ENCODE measurements around the gene ANKRD39.
A peak's percentile ranks its signal among the peaks of the same experiment; 100 is the strongest.
"Not testable (repeated sequence)": the region's sequence is repeated elsewhere in the genome, so short reads cannot be mapped to it uniquely, and the experiment has no call there.

The ANKRD39 gene

DNA sequence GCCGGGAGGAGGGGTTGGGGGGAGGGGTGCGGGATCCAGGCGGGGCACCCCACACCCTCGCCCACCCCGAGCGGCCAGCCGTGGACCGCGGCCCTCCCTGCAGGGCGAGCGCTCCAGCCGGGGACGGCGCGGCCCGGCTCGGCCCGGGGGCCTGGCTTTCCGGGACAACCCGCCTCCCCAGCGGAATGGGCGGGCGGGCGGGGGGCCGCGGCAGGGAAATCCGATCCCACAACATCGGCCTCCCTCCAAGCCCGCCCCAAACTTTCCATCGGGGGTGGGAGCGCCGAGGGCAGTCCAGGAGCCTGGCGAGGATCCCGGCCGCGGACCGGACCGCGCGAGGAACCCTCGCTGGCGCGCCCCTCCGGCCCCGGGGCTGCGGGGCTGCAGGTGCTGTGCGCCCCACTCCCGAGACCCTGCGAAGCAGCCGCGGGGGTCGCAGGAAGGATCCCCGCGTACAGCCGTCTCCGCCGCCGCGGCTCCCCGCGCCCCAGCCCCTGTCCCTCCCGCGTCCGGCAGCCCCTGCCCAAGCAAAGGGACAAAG, 11.5 kb upstream of the ANKRD39 start:
- Mint-ChIP-seq H3K9me3 (ENCODE audit: low read depth) (no peaks in the 10 kb centered on the region), H3K27ac (no peak overlapping the region), H3K4me3 (no peak overlapping the region), H3K4me1 (ENCODE audit: low read depth) (peaks cover 39% of the 10 kb centered on the region), H3K36me3 (no peaks in the 10 kb centered on the region), H3K27me3 (no peaks in the 10 kb centered on the region)

DNA sequence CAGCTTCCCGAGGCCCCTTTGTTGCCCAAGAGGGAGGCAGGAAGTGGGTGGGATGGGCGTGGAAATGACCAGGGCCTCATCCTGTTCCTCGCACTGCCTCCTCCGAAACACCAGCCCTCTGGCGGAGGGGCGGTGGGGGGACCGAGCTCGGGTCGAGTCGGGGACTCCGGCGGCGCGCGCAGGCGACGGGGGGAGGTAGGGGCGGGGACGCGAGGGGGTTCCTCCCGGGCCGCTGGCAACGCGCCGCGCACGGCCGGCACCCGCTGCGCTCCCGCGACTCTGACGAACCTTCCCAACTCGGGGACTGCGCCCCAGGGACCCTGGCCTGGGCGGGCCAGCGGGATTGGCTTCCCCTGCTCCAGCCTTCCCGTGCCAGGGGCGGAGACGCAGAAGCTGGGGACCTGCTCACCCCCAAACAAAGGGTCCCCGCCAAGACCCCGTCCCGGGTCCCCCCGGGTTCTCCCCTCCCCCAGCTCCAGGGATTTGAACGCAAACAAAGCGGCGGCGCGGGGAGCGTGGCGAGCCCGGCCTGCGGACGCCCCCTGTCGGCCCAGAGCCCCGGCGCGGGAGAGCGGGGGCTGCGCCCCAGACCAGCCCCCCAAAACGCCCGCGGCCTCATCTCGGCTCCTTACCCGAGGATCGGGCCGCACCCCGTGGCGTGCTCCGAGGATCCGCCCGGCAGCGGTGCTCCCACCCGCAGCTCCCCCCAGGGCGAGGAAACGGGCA, 10.9 kb upstream of the ANKRD39 start:
- peak overlapping the region; percentile 86 for H3K4me3 Mint-ChIP-seq
- no peaks in the 10 kb centered on the region for H3K9me3 Mint-ChIP-seq (ENCODE audit: low read depth)
- no peak overlapping the region for H3K27ac Mint-ChIP-seq
- peaks cover 33% of the 10 kb centered on the region for H3K4me1 Mint-ChIP-seq (ENCODE audit: low read depth)
- H3K27me3 Mint-ChIP-seq, result no peaks in the 10 kb centered on the region
- H3K36me3 Mint-ChIP-seq, result no peaks in the 10 kb centered on the region

DNA sequence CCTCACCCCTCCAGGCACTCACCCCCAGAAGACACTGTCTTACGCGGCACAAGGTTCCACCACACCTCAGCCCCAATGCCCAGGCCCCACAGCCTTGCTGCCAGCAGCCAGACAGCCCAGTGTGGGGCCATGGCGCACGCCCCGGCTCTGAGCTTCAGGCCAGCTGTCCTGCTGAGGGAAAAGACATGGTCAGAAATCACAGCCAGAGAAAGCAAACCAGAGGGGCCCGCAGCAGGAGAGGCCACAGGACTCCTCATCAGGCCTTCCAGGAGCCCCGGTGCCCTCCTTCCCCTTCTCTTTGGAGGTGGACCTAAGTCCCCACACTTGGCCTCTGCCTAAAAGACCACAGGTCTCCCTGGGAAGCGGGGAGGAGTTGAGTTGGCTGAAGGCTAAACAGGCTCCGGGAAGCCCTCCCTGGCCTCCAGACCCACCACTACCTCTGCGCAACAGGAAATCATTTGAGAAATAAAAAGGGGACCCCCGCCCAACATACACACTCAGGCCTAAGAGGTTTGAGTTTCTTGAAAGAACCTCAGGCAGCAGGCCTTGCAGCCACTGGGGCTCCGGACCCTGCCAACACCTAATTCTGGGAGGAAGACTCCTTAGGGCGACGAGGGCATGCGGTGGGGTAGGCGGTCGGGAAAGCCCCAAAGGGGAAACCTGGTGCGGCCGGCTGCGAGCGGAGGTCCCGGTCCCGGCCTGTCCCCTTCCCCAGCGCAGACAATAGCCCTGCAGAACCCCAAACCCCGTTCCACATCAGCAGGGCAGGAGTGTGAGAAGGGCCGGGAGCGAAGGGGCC, 10.1 kb upstream of the ANKRD39 start:
- peak overlapping the region; percentile 86 for H3K4me3 Mint-ChIP-seq
- no peaks in the 10 kb centered on the region for H3K27me3 Mint-ChIP-seq
- H3K9me3 Mint-ChIP-seq (ENCODE audit: low read depth), result no peaks in the 10 kb centered on the region
- peaks cover 26% of the 10 kb centered on the region for H3K4me1 Mint-ChIP-seq (ENCODE audit: low read depth)
- no peaks in the 10 kb centered on the region for H3K36me3 Mint-ChIP-seq
- peak overlapping the region; percentile 75 for H3K27ac Mint-ChIP-seq

DNA sequence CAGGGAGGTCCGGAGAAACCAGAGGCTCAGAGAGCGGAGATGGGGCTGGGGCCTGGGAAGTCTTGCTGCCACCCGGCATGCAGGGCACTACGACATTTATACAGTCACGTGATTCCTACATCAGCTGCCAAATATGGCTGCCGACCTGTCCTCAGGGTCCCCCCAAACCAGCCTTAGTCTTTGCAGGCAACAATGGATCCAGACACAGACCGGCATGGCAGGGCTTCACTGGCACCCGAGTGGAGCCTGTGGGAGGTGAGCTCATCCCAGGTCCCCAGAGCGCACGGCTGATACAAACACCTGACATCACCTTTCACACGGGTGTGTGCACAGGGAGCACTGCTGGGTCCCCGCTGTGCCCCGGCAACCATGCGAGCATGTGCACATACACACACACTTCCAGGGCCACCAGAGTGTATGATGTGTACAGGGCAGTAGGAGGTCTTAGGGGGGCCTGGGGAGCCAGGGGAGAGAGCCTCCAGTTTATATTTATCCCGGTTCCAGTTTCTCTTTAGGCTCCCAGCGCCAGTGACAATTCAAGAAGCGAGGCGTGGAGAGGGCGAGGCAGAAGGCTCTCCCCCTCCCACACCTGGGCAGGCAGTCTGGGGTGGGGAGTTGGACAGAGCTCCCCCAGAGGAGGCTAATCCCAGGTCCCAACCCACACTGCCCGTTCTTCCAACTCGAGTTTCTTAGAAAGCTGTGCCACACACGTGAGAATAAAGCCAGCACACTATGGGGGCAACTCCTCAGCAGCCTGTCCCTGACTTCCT, 9.4 kb upstream of the ANKRD39 start:
- no peaks in the 10 kb centered on the region for H3K9me3 Mint-ChIP-seq (ENCODE audit: low read depth)
- peak overlapping the region; percentile 86 for H3K4me3 Mint-ChIP-seq
- H3K4me1 Mint-ChIP-seq (ENCODE audit: low read depth), result peaks cover 25% of the 10 kb centered on the region
- H3K36me3 Mint-ChIP-seq, result no peaks in the 10 kb centered on the region
- no peaks in the 10 kb centered on the region for H3K27me3 Mint-ChIP-seq
- H3K27ac Mint-ChIP-seq, result peak overlapping the region; percentile 75

DNA sequence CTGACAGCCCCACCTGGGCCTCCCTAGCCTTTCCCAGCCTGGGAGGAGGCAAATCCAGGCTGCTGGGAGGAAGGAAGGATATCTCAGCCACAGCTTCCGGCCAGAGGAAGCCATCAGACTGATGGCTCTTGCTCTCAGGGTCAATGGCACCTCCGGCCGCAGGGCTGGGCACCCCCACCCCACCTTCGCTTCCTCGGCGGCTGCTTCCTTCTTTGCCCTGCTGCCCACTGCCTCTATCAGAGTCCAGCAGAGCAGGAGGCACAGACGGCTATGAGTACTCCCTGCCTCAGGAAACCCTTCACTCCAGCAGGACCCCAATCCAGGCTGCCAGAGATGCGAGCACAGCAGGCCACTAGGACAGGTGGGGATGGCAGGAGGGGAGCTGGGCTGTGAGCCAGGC, 8.8 kb upstream of the ANKRD39 start:
- Mint-ChIP-seq H3K4me1 (ENCODE audit: low read depth) (peaks cover 25% of the 10 kb centered on the region), H3K9me3 (ENCODE audit: low read depth) (no peaks in the 10 kb centered on the region), H3K36me3 (no peaks in the 10 kb centered on the region), H3K4me3 (peak overlapping the region; percentile 40), H3K27me3 (no peaks in the 10 kb centered on the region), H3K27ac (no peak overlapping the region)

DNA sequence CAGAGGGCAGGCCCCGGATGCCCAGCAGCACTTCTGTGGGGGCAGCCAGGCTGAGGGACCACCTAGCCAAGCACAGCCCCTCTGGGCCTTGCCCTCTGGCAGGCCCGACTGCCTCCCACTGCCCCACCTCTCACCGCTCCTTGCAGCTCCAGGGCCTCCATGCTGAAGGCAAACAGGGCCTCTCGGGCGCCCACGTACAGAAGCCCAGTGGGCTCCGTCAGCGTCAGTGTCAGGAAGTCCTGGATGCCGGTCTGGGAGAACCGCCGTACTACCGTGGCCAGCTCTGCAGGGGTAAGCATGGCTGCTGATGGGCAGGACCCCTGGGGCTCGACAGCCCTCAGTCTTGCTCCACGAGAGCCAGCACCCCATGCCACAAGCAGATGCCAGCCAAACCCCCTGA, 8.3 kb upstream of the ANKRD39 start:
- Mint-ChIP-seq H3K36me3 (no peaks in the 10 kb centered on the region), H3K4me1 (ENCODE audit: low read depth) (peaks cover 23% of the 10 kb centered on the region), H3K9me3 (ENCODE audit: low read depth) (no peaks in the 10 kb centered on the region), H3K27me3 (no peaks in the 10 kb centered on the region), H3K4me3 (no peak overlapping the region), H3K27ac (no peak overlapping the region)

DNA sequence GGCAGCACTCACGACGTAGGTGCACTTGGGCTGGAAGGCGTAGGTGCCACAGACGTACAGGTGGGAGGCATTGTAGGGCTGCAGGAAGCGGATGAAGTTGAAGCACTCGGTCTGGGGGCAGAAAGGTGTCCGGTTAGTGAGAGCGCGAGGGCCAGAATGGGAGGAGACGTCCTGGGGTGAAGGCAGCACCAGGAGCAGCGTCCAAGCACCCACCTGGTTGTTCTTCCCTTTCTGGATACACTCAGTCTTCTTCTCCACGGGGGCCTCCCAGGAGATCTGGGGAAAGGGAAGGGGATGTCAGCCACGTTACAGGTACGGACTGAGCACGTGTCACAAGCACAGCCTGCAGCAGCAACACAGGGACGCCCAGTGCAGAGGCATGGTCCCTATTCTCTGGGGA, 7.8 kb upstream of the ANKRD39 start:
- no peaks in the 10 kb centered on the region for H3K9me3 Mint-ChIP-seq (ENCODE audit: low read depth)
- H3K27me3 Mint-ChIP-seq, result no peaks in the 10 kb centered on the region
- no peak overlapping the region for H3K27ac Mint-ChIP-seq
- peaks cover 18% of the 10 kb centered on the region for H3K4me1 Mint-ChIP-seq (ENCODE audit: low read depth)
- H3K4me3 Mint-ChIP-seq, result no peak overlapping the region
- H3K36me3 Mint-ChIP-seq, result no peaks in the 10 kb centered on the region

DNA sequence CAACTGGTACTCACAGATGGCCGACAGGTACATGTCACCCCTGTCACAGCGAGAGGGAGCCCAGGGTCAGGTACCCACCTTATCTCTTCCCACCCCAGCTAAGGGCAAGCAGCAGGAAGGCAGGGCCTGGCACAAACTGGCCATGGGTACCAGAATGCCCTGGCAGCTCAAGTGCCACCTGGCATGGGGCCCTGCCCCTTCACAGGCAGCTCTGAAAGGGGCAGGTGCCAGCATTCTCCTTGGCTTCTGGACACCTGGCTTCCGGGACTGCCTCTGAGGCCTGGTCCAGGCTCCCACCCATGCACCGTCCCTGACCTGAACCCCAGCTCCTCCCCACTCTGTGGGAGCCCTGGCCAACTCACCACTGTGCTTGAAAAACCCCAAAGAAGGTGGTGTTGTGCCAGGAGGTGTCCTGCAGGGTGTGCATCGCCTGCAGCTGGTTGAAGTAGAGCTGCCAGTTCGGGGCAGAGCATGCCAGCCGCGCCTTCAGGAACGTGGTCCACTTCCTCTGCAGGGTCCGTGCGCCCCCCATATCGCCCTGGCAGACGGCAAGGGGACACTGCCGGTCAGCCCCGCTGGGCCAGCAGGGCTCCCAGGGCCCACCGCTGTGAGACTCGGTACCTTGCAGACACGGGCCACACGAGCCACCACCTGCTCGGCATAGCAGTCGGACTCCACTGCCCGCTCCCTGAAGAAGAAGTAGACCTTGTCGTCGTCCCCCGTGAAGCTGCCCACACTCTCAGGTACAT, 6.7 kb upstream of the ANKRD39 start:
- Mint-ChIP-seq H3K4me1 (ENCODE audit: low read depth) (peaks cover 26% of the 10 kb centered on the region), H3K27me3 (no peaks in the 10 kb centered on the region), H3K27ac (no peak overlapping the region), H3K36me3 (no peaks in the 10 kb centered on the region), H3K9me3 (ENCODE audit: low read depth) (no peaks in the 10 kb centered on the region), H3K4me3 (no peak overlapping the region)

DNA sequence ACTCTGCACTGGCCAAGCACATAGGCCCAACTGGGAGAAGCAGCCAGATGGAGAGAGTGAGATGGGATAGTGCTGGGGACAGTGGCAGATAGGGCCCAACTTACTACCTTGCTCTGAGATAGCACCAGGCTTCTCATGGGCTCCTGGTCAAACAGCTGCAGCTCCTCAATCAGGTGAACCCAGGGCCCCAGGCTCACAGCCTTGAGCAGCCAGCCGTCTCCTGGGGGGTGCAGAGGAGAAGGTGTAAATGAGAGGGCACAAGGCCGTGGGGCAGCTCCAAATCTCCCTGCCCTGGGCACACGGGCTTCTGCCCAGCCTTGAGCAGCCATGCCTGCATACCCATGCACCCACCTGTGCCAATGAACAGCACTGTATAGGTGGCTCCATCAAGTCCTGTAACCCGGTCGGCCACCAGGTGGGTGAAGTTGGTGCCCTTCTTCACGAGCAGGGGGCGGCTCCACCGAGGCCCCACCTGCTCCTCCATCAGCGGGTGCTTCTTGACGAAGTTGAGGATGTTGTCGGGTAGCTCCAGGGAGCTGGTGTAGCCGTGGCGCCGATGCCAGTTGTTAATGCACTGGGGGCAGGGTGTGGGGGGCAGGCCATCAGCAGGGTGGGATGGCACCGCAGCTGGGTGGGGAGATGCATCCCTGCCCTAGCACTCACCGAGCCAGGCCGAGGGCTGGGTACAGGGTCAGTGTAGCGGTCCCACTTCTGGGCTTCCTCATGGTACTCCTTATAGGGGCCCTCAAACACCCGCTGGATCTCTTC, 5.9 kb upstream of the ANKRD39 start:
- H3K9me3 Mint-ChIP-seq (ENCODE audit: low read depth), result no peaks in the 10 kb centered on the region
- H3K27ac Mint-ChIP-seq, result no peak overlapping the region
- H3K27me3 Mint-ChIP-seq, result no peaks in the 10 kb centered on the region
- H3K4me3 Mint-ChIP-seq, result no peak overlapping the region
- H3K4me1 Mint-ChIP-seq (ENCODE audit: low read depth), result peaks cover 34% of the 10 kb centered on the region
- no peaks in the 10 kb centered on the region for H3K36me3 Mint-ChIP-seq

DNA sequence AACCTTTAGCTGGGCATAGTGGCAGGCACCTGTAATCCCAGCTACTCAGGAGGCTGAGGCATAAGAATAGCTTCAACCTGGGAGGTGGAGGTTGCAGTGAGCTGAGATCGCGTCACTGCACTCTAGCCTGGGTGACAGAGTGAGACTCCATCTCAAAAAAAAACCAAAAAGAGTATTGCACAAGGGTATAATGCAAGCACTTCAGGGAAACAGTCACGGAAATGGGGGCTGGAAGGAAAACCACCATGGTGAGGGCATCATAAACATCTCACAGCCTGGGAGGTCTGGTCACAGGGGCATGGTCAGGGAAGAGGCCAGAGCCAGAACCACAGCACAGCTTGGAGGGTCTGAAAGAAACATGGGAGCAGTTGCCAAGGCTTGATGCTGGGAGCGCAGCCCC, 5.2 kb upstream of the ANKRD39 start:
- peaks cover 33% of the 10 kb centered on the region for H3K4me1 Mint-ChIP-seq (ENCODE audit: low read depth)
- H3K4me3 Mint-ChIP-seq; H3K9me3 Mint-ChIP-seq (ENCODE audit: low read depth); H3K36me3 Mint-ChIP-seq; H3K27me3 Mint-ChIP-seq; H3K27ac Mint-ChIP-seq: not testable (repeated sequence)

DNA sequence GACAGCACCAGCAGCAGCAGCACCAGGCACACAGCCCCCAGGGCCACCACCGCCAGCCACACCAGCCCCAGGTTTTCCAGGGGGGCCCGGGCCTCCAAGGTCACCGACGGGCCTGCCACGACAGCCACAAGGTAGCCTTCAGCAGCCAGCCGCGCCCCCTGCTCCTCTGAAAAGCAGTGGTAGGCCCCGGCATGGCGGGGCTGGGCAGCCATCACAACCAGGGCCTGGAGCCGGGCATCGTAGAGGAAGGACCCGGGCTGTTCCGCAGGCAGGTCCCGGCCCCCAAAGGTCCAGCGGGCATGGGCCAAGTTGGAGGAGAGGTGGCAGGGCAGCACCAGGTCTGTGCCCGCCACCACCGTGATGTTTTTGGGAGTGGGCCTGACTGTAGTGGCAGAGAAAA, 3.3 kb upstream of the ANKRD39 start:
- H3K27ac Mint-ChIP-seq, result no peak overlapping the region
- no peaks in the 10 kb centered on the region for H3K36me3 Mint-ChIP-seq
- H3K9me3 Mint-ChIP-seq (ENCODE audit: low read depth), result no peaks in the 10 kb centered on the region
- peaks cover 32% of the 10 kb centered on the region for H3K4me1 Mint-ChIP-seq (ENCODE audit: low read depth)
- no peak overlapping the region for H3K4me3 Mint-ChIP-seq
- H3K27me3 Mint-ChIP-seq, result no peaks in the 10 kb centered on the region

DNA sequence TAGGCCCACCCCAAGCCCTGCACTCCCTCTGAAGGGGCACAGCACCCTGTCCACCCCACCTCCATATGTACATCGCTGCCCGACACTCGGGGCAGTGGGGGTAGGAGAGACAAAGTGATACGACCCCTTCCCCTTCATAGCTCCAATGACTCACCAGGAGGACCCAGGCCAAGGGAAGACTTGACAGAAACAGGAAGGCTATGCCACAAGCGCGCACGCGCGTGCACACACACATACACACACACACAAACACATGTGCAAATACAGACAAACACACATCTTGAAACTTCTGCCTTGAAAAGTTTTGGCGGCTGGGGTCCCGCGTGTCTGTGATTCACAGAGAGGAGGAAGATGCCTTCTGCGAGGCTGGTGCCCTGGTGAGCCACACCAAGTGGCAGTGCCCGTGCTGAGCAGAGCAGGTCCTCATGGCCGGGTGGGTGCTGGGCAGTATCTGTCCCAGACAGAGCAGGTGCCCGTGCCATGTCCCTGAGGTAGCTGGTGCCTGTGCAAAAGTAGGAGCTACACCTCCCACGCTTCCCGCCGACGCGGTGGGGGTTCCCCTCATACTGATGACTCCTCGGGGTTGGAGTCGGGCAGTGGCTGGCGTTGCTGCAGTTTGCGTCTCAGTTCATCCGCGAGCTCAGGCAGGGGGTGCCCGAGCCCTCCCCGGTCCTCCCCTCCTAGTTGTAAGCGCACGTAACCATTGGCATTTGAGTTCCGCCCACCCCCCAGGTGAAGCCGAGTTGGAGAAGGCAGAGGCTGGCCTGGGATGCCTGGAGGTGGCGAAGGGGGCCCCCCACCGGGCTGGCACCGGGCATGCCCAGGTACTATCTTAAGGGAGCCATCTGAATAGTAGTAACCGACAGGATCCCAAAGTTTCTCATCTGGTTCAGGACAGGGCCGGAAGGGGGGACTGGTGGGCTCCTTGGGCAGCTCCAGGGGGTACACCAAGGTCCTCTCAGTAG, 2.5 kb upstream of the ANKRD39 start:
- no peaks in the 10 kb centered on the region for H3K36me3 Mint-ChIP-seq
- H3K27me3 Mint-ChIP-seq, result no peaks in the 10 kb centered on the region
- H3K27ac Mint-ChIP-seq, result peak overlapping the region; percentile 2
- peaks cover 32% of the 10 kb centered on the region for H3K4me1 Mint-ChIP-seq (ENCODE audit: low read depth)
- H3K9me3 Mint-ChIP-seq (ENCODE audit: low read depth), result no peaks in the 10 kb centered on the region
- no peak overlapping the region for H3K4me3 Mint-ChIP-seq

DNA sequence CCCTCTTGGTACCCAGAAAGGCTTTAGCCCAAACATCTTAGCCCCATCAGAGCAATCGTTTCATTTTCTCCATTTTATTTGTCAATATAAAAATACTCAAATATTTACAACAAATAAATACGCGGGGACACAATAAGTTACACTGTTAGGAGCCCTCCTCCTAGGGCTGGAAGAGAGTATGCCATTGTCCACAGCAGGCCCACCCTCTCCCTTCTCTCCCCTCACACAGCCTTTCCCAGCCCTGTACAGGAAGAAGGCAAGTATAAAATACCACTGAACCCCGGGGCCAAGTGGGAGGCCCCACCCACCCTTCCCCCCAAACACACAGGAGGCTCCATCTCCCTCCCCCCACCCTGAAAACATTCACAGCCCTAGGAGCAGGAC, 1.9 kb upstream of the ANKRD39 start:
- H3K4me1 Mint-ChIP-seq (ENCODE audit: low read depth), result peaks cover 37% of the 10 kb centered on the region
- H3K4me3 Mint-ChIP-seq, result peak overlapping the region; percentile 46
- H3K9me3 Mint-ChIP-seq (ENCODE audit: low read depth), result no peaks in the 10 kb centered on the region
- no peaks in the 10 kb centered on the region for H3K36me3 Mint-ChIP-seq
- H3K27me3 Mint-ChIP-seq, result no peaks in the 10 kb centered on the region
- H3K27ac Mint-ChIP-seq, result peak overlapping the region; percentile 28

Data from activated naive CD8-positive, alpha-beta T cell (primary cell).